ENCODE measurements around the gene SERPINB5.
"Not testable (repeated sequence)": the region's sequence is repeated elsewhere in the genome, so short reads cannot be mapped to it uniquely, and the experiment has no call there.

The SERPINB5 gene, protein sequence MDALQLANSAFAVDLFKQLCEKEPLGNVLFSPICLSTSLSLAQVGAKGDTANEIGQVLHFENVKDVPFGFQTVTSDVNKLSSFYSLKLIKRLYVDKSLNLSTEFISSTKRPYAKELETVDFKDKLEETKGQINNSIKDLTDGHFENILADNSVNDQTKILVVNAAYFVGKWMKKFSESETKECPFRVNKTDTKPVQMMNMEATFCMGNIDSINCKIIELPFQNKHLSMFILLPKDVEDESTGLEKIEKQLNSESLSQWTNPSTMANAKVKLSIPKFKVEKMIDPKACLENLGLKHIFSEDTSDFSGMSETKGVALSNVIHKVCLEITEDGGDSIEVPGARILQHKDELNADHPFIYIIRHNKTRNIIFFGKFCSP

DNA sequence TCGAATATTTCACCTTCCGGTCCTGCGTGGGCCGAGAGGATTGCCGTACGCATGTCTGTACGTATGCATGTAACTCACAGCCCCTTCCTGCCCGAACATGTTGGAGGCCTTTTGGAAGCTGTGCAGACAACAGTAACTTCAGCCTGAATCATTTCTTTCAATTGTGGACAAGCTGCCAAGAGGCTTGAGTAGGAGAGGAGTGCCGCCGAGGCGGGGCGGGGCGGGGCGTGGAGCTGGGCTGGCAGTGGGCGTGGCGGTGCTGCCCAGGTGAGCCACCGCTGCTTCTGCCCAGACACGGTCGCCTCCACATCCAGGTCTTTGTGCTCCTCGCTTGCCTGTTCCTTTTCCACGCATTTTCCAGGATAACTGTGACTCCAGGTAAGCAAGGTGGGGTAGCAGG is at the start of gene SERPINB5:
Gene SERPINB5, plus strand, starts transcription at position 291 of the 400 bp plus-strand sequence. CDS start 7,471 bp downstream, outside the sequence.
- DNase-seq (ENCODE audit: low spot score), result no peak

DNA sequence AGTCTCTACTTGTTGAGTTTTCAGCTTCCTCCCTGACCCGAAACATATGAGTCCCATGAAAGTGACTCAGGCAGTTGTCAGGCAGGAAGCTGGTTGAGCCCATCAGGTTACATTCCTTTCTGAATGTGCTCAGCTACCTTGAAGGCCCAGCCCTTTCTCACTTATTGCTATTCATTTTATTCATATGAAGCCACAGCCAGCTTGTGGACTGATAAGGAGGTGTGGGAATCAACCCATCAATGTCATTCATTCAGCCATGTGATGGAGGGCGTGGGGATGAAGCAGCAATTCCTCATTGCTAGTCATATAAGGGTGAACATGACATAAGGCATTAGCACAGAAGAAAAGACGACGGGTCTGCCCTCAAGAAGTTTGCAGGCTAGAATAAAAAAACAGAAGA is 49.2 kb upstream of the SERPINB5 start:
- DNase-seq (ENCODE audit: low spot score), result no peak

DNA sequence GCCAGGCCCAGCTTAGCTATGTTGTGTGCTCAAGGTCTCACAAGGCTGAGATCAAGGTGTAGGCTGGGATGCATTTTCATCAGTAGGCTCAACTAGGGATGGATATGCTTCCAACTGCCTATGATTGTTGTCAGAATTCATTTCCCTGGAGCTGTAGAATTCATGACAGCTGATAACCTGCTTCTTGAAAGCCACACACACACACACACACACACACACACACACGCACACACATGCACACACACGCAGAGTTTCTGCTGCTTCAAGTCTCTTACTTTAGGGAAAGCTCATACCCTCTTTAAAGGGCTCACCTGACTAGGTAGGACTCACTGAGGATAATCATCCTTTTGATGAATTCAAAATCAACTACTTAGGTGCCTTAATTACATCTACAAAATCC is 46.2 kb upstream of the SERPINB5 start:
- DNase-seq (ENCODE audit: low spot score), result no peak

DNA sequence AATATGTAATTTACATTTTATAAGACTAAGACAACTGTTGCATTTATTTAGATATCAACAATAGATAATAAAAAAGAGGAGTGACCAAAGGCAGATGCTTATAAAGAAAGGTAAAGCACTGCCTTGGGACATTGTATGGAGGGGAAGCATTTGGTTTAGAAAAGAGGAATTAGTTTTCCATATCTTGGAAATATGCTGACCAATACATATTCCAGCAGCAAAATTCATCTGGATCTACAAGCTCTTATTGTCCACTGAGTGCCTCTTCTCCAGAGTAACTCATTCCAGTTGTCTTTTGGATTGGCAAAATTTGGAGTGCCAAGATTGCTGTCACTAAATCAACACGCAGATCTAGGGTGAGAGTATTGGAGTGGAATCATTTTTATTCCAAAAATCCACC is 45.6 kb upstream of the SERPINB5 start:
- no peak for DNase-seq (ENCODE audit: low spot score)

DNA sequence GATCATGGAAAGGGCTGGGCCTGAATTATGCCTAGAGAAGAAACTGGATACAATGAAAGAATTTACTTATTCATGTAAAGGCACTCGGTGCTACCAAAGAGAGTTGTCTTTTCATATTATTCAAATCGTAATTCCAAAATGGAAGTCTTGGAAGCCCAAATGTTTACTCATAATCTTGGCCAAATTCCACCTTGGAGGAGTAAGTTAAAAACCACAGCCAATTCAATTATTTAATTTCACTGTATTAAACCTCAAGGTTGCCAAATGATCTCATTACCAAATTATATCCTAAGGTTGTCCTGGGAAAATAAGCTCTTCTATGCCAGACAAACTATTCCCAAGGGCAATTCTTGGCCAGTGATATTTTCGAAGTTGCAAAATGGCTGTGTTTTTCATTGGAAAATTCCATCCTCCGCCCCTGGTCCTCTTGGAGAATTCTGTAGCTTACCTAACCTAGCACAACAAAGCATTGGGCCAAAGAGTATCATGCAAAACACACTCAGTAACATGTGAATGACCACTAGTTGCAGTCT is 43.4 kb upstream of the SERPINB5 start:
- DNase-seq (ENCODE audit: low spot score), result no peak

DNA sequence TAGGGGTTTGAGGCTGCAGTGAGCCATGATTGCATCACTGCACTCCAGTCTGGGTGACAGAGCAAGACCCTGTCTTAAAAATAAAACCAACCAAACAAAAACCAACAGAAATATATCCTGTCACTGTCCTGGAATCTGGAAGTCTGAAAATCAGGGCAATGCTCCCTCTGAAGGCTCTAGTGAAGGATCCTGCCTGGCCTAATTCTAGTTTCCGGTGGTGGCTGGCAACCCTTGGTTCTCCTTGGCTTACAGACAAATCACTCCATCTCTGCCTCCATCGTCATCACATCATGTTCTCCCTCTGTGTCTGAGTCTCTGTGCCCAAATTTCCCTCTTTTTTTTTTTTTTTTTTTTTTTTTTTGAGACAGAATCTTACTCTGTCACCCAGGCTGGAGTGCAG is 38.6 kb upstream of the SERPINB5 start:
- no peak for DNase-seq (ENCODE audit: low spot score)

DNA sequence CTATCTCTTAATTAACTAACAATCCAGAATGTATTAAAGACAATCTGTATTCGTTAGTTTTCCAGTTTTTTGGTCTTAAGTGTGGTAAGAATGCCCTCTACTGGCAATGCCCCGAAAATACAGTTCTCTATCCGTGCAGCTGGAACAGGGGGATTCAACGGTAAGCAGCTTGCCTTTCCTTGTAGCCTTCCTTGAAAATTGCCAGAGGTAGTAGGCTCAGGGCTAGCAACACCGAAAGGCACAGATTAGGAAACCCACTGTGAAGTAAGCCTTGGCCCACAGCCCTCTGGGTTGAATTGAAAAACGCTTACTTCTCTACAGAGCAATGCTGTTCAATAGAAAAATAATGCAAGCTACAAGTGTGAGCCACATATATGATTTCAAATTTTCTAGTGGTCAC is 37.4 kb upstream of the SERPINB5 start:
- peak; percentile 83 for DNase-seq (ENCODE audit: low spot score)

DNA sequence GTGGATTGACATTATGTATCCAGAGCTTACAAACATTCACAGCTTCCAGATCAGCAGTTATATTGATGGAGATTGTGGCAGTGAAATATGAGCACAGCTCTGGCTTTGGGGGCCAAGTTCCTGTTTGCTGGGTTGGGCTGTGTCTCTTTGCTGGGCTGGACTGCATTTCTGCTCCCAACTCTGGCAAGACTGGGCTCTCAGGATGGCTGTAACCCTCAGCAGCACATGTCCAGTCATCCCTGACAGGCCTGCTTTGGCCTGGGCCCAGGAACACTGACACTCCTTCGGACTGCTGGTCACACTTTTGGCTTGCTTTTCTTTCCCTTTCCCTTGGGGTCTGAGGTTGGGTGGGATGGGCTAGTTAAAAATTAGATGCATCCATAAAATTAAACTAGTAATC is 36.5 kb upstream of the SERPINB5 start:
- no peak for DNase-seq (ENCODE audit: low spot score)

DNA sequence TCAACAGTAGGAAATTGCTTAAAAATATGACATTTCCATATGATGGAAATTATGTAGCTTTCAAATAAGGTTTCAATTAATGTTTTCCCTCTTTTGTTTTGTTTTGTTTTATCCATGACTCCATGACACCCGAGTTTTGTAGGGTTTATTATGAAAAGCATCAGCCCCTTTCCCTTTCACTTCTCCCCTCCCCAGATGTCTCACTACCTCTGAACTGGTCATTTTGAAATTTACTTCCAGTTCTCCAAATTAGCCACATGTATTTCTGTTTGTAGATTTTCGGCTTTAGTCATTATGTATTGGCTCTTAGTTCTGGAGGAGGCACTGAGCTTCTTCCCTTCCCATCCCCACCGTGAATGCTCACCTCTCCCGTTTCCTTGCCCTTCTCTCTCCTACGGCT is 35.9 kb upstream of the SERPINB5 start:
- DNase-seq (ENCODE audit: low spot score), result no peak

DNA sequence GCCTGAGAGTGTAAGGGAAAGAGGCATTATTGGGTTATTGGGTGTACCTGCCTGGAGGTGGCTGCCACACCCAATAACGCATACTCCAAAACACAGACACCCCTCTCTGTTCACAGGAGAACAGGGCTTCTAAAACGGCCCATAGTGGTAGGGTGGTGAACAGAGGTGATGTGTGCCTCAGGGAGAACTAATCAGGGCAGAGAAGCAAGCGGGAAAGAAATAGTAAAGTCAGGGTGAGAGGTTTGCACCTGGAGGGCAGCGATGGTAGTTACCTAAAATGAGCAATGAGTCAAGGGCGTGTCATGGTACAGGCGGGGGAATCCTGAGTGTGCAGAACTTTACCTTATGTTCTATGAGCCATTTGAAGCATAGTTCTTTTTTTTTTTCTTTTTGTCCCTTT is 32.9 kb upstream of the SERPINB5 start:
- no peak for DNase-seq (ENCODE audit: low spot score)

DNA sequence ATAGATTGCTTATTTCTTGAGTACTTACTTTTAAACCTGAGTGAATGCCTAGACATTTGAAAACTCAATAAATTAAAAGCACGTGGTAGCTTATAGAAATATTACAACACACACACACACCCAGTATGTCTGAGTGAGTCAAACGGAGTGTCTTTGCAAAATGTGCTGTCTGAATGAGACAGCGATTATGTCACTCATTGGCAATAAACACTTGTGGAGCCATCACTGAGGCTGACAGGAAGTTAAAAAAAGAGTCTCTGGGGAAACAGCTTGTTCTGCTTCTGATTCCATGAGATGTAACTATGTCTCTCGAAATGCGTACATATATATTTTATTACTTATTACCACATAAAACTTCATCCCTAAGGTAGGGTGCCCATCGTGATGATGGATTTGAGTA is 32.2 kb upstream of the SERPINB5 start:
- no peak for DNase-seq (ENCODE audit: low spot score)

DNA sequence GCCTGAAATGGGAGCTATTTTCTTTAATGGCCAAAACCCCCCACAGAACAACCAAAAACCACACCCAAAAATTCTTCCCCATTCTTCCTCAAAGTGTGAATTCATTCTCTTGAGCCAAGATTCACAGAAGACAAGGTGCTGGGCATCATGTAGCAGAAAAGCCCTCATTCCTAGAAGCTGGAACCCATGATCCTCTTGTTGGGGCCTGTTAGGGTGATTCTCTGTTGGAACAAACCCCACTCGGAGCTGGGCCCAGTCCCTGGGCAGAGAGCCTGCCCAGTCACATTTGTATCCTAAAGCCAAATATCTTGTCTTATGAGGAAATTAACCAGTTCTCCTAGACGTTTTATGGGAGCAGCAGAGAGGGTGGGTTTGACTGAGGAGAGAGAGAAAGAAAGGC is 31.7 kb upstream of the SERPINB5 start:
- no peak for DNase-seq (ENCODE audit: low spot score)

DNA sequence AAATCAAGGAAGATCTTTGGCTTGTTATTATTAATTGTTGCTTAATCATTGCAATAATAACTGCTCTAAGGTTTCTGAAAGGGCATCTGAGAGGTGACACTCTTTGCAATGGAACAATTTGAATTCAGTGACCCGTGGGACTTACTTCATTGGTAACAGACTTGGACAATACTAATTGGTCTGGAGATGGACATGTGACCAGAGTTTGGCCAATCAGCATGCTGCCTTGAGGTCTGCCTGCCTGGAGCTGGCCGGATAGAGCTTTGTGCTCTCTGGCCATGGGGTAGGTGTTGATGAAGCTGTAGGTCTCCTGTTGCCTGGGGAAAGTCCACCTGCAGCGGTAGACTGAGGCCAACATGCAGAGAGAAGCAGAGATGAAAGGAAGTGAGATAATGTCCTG is 30.5 kb upstream of the SERPINB5 start:
- no peak for DNase-seq (ENCODE audit: low spot score)

DNA sequence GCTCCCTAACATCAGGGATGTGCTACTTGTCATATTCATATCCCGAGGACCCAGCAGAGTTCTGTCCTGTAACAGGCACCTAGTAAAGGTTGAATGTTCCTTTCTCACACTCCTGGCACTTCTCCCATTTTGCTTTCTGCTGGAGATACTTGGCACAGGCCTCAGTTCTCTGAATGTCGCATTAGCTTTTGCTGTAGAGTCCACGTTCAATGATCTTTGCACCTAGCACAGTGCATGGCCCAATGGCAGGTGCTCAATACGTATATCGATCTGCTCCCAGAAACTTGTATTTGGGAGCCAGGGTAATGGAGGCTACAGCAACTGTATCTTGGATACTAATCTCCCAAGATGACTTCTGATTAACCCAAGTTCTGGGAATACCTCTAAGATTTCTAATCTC is 29.7 kb upstream of the SERPINB5 start:
- DNase-seq (ENCODE audit: low spot score), result no peak

DNA sequence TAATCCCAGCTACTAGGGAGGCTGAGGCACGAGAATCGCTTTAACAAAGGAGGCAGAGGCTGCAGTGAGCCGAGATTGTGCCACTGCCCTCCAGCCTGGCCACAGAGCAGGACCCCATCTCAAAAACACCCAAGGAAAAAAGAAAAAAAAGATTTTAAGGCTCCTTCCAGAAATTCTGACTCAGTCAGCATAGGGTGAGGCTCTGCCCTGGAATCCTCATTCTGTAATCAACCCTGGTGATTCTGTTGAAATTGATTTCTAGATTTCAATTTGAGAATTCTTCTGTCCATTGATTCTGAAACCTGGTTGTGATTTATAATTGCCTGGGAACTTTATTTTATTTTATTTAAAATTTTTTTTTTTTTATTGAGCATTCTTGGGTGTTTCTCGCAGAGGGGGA is 27.3 kb upstream of the SERPINB5 start:
- DNase-seq (ENCODE audit: low spot score), result no peak

DNA sequence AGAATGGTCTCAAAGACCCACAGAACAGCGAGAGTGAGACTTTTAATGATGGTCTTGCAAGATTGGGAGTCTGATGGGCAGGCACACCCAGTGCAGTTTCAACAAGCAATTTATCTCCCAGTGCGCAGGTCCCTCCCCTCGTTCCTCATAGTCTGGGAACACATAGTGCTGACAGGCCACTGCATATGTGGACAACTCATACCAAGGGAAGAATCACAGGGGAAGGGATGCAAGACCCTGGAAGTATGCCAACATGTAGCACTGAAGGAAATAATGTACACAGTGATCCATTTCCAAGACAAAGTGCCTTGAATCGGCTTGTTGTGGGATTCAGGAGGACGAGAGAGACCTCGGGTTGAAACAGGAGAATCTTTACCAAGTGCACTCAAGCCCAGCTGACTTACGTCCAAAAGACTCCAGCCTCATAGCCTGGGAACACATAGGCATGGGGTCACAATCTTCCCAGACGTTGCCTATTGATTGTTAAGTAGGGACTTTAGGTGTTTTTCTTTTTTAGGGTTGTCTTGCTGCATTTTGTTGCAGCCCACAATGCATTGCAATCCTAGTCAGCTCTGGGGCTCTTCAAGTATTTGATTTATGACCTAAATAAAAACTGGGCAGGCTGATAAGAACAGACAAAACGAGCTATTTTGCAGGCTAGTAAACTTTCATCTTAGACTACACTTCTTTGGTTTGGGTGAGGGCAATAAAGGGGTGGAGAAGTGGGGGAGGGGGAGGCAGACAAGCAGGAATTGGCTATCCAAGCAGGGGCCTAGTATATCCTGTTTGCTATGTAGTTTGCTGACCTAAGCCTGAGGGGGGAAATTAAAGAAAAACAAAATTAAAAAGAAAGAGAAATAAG is 24.7 kb upstream of the SERPINB5 start:
- no peak for DNase-seq (ENCODE audit: low spot score)

DNA sequence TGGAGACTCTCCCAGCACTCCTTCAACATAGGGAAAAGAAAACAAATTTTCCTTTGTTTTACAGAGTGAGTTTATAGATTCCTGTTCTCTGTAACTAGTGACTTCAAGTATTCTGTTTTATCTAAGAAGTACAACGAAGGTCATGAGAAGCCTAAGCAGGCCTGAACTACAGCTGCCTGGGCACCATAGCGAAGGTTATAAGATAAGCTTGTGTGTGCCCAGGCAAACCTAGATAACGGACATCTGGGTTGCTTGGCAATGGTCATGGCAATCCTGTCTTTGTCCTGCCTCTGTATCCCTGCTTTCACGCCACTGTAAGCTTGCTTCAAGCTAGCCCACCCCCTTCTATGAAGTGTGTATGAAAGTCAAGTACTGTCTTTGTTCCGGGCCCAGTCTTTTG is 24.0 kb upstream of the SERPINB5 start:
- DNase-seq (ENCODE audit: low spot score), result not testable (repeated sequence)

DNA sequence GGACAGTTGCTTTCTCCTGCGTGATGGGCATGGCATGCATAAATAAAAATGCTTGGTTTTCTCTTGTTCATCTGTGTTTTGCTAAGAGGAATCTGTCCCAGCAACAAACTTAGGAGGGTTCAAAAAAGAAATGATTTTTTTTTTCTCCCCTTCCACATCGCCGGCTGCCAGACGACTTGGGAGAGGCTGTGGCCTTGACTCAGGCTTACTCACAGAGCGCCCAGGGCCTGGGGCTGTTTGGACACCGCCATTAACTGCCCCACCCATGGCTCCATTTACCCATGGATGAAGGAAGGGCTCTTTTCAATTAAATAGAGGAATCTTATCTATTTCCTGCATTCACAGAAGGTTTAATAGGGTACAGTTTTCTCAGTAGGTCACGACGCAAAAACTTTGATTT is 22.3 kb upstream of the SERPINB5 start:
- DNase-seq (ENCODE audit: low spot score), result no peak

DNA sequence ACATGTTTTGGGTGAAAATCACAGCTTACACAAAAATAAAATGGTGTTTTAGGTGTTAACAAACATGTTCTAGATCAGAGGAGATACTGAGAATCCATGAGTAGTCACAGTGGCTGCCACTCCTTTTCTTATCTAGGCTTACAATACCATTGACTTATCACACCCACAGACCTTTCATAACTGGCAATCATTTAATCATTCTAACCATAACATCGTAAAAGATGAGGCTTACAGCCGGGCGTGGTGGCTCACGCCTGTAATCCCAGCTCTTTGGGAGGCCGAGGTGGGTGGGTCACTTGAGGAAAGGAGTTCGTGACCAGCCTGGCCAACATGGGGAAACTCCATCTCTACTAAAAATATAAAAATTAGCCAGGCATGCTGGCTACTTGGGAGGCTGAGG is 18.8 kb upstream of the SERPINB5 start:
- no peak for DNase-seq (ENCODE audit: low spot score)

DNA sequence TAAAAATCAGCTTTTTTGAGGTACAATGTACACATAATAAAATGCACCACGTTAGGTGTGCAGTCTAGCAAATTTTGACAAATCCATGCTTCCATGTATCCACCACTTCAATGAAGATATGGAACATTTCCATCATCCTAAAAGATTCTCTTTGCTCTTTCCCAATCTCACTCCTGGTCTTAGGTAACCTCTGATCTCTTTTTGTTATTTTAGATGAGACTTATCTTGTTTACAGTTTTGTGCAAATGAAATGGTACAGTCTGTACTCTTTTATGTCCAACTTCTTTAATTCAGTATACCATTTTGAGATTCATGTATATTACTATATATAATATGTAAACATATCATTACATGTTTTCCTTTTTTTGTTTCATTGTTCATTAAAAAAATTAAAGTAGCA is 16.3 kb upstream of the SERPINB5 start:
- DNase-seq (ENCODE audit: low spot score), result no peak

DNA sequence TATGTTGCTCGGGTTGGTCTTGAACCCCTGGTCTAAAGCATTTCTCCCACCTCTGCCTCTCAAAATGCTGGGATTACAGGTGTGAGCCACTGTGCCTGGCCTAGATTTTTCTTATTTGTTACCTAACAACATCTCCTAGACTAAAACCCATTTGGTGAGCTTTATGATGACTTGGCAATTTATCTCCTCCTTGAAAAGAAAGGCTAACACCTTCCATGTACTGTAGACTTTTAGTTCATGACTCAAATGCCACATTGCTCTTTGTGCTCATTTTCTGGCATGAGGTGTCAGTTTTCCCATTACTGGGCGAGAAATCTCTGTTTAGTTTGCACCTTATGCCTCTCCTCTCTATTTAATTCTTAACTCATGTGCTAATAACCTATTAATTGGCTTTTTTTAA is 12.3 kb upstream of the SERPINB5 start:
- DNase-seq (ENCODE audit: low spot score), result no peak

DNA sequence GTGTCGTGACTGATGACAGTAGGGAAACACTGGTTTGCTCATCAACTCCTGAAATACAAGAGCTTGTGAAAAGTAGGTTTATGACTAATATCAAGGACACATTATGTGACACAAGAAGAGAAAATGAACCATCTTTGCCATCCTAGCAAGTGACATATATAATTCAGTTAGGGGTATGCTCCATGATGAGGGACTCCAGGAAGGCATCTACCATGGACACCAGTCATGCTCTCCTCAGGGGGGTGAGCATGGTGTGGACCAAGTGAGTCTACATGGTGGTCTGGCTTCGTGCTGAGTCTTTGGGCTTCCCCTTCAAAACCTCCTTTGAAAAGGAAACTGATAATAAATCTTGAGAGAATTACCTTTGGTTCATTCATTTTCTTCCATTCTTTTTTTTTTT is 11.7 kb upstream of the SERPINB5 start:
- DNase-seq (ENCODE audit: low spot score), result no peak

DNA sequence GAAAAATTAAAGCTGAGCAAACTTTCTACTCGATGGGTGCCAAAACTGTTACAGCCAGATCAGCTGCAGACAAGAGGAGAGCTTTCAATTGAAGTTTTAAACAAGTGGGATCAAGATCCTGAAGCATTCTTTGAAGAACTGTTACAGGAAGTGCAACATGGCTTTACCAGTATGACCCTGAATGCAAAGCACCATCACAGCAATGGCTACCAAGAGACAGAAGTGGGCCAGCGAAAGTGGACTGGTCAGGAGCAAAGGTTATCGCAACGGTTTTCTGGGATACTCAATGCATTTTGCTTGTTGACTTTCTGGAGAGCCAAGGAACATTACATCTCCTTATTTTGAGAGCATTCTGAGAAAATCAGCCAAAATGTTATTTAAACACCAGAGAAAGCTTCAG is 9.1 kb upstream of the SERPINB5 start:
- DNase-seq (ENCODE audit: low spot score), result no peak

All from D341Med (cell line).